HG03575 (cell line): ENCODE measurements around the gene SSRP1.
"Not testable (repeated sequence)": the region's sequence is repeated elsewhere in the genome, so short reads cannot be mapped to it uniquely, and the experiment has no call there.

Experiments used
- ATAC-seq: cut with Tn5 transposase; IDR thresholded peaks from one replicate; pipeline ENCODE4 v1.9.1; 2021; ENCODE audit not compliant: unreplicated experiment, insufficient number of reproducible peaks, low FRiP score; ENCODE audit errors: extremely low read depth

Gene SSRP1

DNA sequence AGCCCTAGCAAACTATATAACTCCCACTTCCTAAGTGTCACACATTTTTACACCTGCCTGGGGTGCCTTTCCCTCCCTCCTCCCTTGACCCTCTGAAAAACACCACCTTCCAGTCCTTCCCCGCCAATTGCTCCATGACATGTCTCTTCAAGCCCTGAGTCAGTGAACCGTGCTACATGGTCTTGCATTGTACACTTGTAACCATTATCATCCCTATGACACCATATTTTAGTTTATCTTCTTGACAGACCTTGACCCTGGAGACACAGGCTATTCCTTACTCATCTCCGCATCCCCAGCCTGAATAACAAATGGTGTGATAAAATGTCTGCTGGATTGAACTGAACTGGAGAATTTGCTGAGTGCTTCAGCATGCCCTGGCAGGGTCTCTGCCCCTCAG, 47.8 kb downstream of the SSRP1 start:
- ATAC-seq: no peak

DNA sequence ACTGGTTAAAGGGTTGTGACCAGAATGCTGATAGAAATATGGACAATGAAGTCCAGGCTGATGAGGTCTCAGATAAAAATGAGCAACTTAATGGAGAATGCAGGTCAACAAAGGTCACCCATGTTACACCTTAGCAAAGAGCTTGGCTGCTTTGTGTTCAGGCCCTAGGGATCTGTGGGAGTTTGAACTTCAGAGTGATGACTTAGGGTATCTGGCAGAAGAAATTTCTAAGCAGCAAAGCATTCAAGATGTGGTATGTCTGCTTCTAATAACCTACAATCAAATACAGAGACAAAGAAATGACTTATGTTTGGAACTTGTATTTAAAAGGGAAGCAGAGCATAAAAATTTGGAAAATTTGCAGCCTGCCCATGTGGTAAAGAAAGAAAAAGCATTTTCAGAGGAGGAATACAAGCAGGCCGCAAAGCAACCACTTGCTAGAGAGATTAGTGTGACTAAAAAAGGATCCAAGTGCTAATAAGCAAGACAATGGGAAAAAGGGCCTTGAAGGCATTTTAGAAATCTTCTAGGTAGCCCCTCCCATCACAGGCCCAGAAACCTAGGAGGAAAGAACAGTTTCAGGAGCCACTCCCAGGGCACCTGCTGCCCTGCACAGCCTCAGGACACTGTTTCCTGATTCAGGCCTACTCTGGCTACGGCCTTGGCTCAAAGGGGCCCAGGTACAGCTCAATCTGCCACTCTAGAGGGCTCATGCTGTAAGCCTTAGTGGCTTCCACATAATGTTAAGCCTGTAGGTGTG, 52.3 kb downstream of the SSRP1 start:
- ATAC-seq: no peak

- ATAC-seq: not testable (repeated sequence)
Measured at GRCh38 chr11:57281546-57281945, 54.1 kb downstream of the SSRP1 start.

GRCh38 chr11:57279116-57279515, 56.6 kb downstream of the SSRP1 start:
- no peak for ATAC-seq

DNA sequence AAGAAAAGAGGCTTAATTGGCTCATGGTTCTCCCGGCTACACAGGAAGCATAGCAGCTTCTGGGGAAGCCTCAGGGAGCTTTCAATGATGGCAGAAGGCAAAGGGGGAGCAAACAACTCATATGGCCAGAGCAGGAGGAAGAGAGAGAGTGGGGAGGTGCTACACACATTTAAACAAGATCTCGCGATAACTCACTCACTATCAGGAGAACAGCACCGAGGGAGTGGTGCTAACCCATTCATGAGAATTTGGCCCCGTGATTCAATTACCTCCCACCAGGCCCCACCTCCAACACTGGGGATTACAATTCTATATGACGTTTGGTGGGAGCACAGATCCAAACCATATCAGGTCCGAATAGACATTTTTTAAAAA, 57.0 kb downstream of the SSRP1 start:
- ATAC-seq: no peak

GRCh38 chr11:57277845-57278720, 57.6 kb downstream of the SSRP1 start:
- no peak for ATAC-seq

DNA sequence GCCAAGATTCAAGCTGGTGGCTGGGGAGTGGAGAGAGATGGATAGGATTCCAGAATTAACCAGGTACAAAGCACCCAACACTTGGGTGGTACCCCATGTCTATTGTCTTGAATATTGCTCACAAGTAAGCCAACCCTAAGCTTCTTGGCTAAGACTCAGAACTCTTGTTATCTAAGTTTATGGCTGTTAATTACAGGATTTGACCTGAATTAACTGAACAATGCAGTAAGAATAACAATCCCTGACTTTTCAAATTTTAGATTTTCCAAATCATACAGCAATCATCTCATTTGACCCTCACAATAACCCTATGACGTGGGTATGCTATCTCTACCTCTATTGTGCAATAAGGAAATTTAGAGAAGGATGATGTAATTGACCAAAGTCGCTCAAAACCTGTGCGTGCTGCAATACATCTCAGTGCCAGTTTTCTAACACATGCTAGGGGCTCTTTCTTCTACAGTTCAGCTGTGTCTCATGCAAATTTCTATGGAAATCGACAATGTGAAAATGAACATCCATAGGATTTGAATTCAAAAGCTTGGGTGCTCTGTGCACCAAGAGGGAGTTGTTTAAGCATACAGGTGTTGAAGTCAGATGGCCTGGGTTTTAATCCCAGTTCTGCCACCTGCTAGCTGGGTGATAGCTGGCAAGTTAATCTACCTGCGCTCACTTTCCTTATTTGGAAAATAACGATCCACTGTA, 58.6 kb downstream of the SSRP1 start:
- no peak for ATAC-seq

GRCh38 chr11:57276169-57276970, 59.3 kb downstream of the SSRP1 start:
- ATAC-seq: no peak
